HepG2 (cell line): ENCODE data around the gene ZCCHC3. TPM values are rescaled to one million over a fixed set of nuclear protein-coding genes. Genes with fewer than 3 reads are reported as not detected.
A peak's percentile ranks its signal among the peaks of the same experiment; 100 is the strongest.

Experiments
- ATF1 ChIP-seq: IDR thresholded peaks from 2 replicates; pipeline ENCODE4 v1.6.1; 2016; ENCODE audit warnings: mild to moderate bottlenecking, control low read depth
- BRCA1 ChIP-seq: sonication (generic); formaldehyde crosslinking; IDR thresholded peaks from 2 replicates; pipeline ENCODE4 v1.4.0; 2020; ENCODE audit warnings: missing genetic modification reagents
- CENPX ChIP-seq: sonication (generic); formaldehyde crosslinking; IDR thresholded peaks from 2 replicates; pipeline ENCODE4 v1.9.0; 2021; ENCODE audit warnings: mild to moderate bottlenecking, missing genetic modification reagents, moderate library complexity
- FIP1L1 ChIP-seq: fragments of 200-400 bp; formaldehyde crosslinking; IDR thresholded peaks from 2 replicates; pipeline ENCODE4 v1.6.1; 2018; ENCODE audit warnings: low read depth, mild to moderate bottlenecking, low read length, moderate library complexity, borderline replicate concordance; ENCODE audit not compliant: insufficient read depth
- HNRNPUL1 ChIP-seq: fragments of 200-400 bp; formaldehyde crosslinking; IDR thresholded peaks from 2 replicates; pipeline ENCODE4 v1.6.1; 2017; ENCODE audit warnings: low read depth, mild to moderate bottlenecking, low read length, moderate library complexity
- HOXA3 ChIP-seq: sonication (generic); formaldehyde crosslinking; IDR thresholded peaks from 2 replicates; pipeline ENCODE4 v1.5.0; 2020; ENCODE audit warnings: missing genetic modification reagents
- IKZF4 ChIP-seq: sonication (generic); formaldehyde crosslinking; IDR thresholded peaks from 2 replicates; pipeline ENCODE4 v1.5.1; 2020; ENCODE audit warnings: borderline replicate concordance, mild to moderate bottlenecking, low read depth, missing genetic modification reagents; ENCODE audit errors: not compliant biosample characterization
- KDM4B ChIP-seq: sonication (generic); formaldehyde crosslinking; IDR thresholded peaks from 2 replicates; pipeline ENCODE4 v1.4.0; 2020; ENCODE audit warnings: missing genetic modification reagents
- KLF16 ChIP-seq, 2 experiments: sonication (generic) in 1 of 2; formaldehyde crosslinking in 1 of 2; IDR thresholded peaks; 2 replicates each; pipeline versions ENCODE4 v1.6.1 to v1.8.0; 2016 to 2023; ENCODE audit warnings: missing genetic modification reagents in 2 of 2, missing compliant biosample characterization in 1 of 2
- MED13 ChIP-seq: sonication (generic); formaldehyde crosslinking; IDR thresholded peaks from 2 replicates; pipeline ENCODE4 v1.5.0; 2020; ENCODE audit warnings: missing genetic modification reagents
- MED8 ChIP-seq: sonication (generic); formaldehyde crosslinking; IDR thresholded peaks from 2 replicates; pipeline ENCODE4 v1.8.1; 2023; ENCODE audit warnings: mild to moderate bottlenecking, missing genetic modification reagents; ENCODE audit not compliant: insufficient replicate concordance
- NFE2 ChIP-seq: sonication (generic); formaldehyde crosslinking; IDR thresholded peaks from 2 replicates; pipeline ENCODE4 v1.4.0; 2020; ENCODE audit warnings: missing genetic modification reagents
- NR1H2 ChIP-seq: sonication (generic); formaldehyde crosslinking; IDR thresholded peaks from 2 replicates; pipeline ENCODE4 v1.8.1; 2022; ENCODE audit warnings: low read depth, missing genetic modification reagents, borderline replicate concordance
- POLR2A ChIP-seq, 2 experiments: IDR thresholded peaks; 2 replicates each; pipeline ENCODE4 v1.6.1; 2011; ENCODE audit warnings: low read depth in 2 of 2, low read length in 2 of 2, mild to moderate bottlenecking in 1 of 2, moderate library complexity in 1 of 2; ENCODE audit not compliant: insufficient read depth in 1 of 2
- RBFOX2 ChIP-seq: fragments of 200-400 bp; formaldehyde crosslinking; IDR thresholded peaks from 2 replicates; pipeline ENCODE4 v1.6.1; 2017; ENCODE audit warnings: low read depth, mild to moderate bottlenecking, low read length
- SKI ChIP-seq: fragments of 450-650 bp; IDR thresholded peaks from one replicate; pipeline ENCODE4 v1.6.1; 2018; ENCODE audit warnings: mild to moderate bottlenecking; ENCODE audit not compliant: partially characterized antibody
- SMARCC2 ChIP-seq: fragments of 450-650 bp; IDR thresholded peaks from 2 replicates; pipeline ENCODE4 v1.6.1; 2017; ENCODE audit warnings: antibody characterized with exemption, mild to moderate bottlenecking
- TMF1 ChIP-seq: sonication (generic); formaldehyde crosslinking; IDR thresholded peaks from 2 replicates; pipeline ENCODE4 v1.8.1; 2022; ENCODE audit warnings: low read depth, missing genetic modification reagents
- ZFX ChIP-seq: sonication (generic); formaldehyde crosslinking; IDR thresholded peaks from 2 replicates; pipeline ENCODE4 v1.4.0; 2020; ENCODE audit warnings: mild to moderate bottlenecking, low read depth, missing genetic modification reagents, moderate library complexity
- ZNF160 ChIP-seq: sonication (generic); formaldehyde crosslinking; IDR thresholded peaks from 2 replicates; pipeline ENCODE4 v1.8.0; 2022; ENCODE audit warnings: mild to moderate bottlenecking, inconsistent platforms, missing genetic modification reagents
- ZNF354B ChIP-seq: sonication (generic); formaldehyde crosslinking; IDR thresholded peaks from 2 replicates; pipeline ENCODE4 v1.8.0; 2022; ENCODE audit warnings: mild to moderate bottlenecking, missing genetic modification reagents
- ZNF609 ChIP-seq: sonication (generic); formaldehyde crosslinking; IDR thresholded peaks from 2 replicates; pipeline ENCODE4 v1.4.0; 2020; ENCODE audit warnings: mild to moderate bottlenecking, missing genetic modification reagents, borderline replicate concordance
- ZNF678 ChIP-seq: sonication (generic); formaldehyde crosslinking; IDR thresholded peaks from 2 replicates; pipeline ENCODE4 v1.4.0; 2020; ENCODE audit warnings: mild to moderate bottlenecking, missing genetic modification reagents
- ZNF770 ChIP-seq: sonication (generic); formaldehyde crosslinking; IDR thresholded peaks from 2 replicates; pipeline ENCODE4 v1.5.0; 2020; ENCODE audit warnings: mild to moderate bottlenecking, missing genetic modification reagents
- ZNF850 ChIP-seq: sonication (generic); formaldehyde crosslinking; conservative IDR thresholded peaks from 2 replicates; pipeline ENCODE4 v1.9.0; 2021; ENCODE audit warnings: mild to moderate bottlenecking, missing genetic modification reagents
- polyA plus RNA-seq, 8 experiments: library from polyadenylated mRNA; depleted of rRNA in 3 of 8; stranded (reverse) in 7 of 8; unstranded in 1 of 8; fragments of >200 nt; fragmentation: Illumina TruSeq in 4 of 8; extraction: Trizol in 4 of 8; gene quantifications; 2 replicates each; pipeline versions ENCODE4 v1.2.1 to v1.2.3, GENCODE V29; 2011 to 2016; ENCODE audit warnings: low read depth in 4 of 8, missing spikeins in 1 of 8, mixed read lengths in 1 of 8; ENCODE audit not compliant: insufficient read depth in 1 of 8
- total RNA-seq, 5 experiments: library from RNA; depleted of rRNA; stranded (reverse); fragments of >200 nt; fragmentation: Illumina TruSeq; extraction: Trizol; gene quantifications; 2 replicates each; pipeline ENCODE4 v1.2.3, GENCODE V29; 2016; ENCODE audit warnings: low read depth in 1 of 5

The ZCCHC3 gene
- total and polyA plus RNA-seq, 2 of the 13 experiments (the other 11 are each of a cell fraction or from before 2014, with no cell fraction given) = 46.6 to 63.0 TPM

DNA sequence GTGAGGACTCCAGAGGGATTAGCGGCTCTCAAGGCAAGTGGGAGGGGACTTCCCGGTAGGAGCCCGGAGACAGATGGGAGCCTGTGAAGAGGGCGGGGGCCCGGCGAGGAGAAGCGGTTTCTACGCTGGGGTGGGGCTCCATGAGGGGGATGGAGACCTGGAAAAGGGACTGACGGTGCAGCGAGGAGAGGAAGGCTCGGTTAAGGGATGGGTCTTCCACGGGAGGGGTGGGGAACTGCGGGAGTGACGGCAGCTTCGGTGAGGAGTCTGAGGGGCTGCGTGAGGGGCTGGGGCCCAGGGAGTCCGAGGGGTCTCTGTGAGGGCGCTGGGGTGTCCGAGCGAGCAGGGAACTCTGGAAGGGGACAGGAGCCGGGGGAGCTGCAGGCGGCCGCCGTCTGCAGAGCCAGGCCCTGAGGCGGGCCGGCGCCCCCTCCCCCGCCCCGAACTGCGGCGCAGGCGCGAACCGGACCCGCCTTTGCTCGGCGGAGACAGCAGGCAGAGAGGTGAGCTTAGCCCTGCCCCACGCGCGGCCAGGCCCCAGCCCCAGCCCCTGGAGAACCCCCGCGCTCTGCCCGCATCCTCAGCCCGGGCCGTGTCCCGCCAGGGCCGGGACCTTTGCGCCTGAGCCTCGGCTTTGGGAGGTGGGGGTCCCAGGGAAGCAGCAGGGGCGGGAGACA lies 49.4 kb downstream of the ZCCHC3 start, which contains the start of gene NRSN2 (continued):
- TF ChIP-seq ZNF609 (peak; percentile 37; the same call in 1 of the 2 replicates), RBFOX2 (peak; percentile 70), ZNF850 (CRISPR knock-in tag) (no peak), ZNF354B (CRISPR knock-in tag) (peak; percentile 51; the same call in 1 of the 2 replicates), ZNF160 (CRISPR knock-in tag) (no peak), HNRNPUL1 (no peak), MED8 (peak; percentile 16), KLF16 (CRISPR knock-in tag; IDR thresholded peaks at IDR 0.05) (peak in 1 of 2 experiments; percentile 77; a peak in 1 of 4 replicates), ZFX (CRISPR knock-in tag) (peak; percentile 74), NFE2 (no peak), ZNF770 (peak; percentile 66; the same call in 1 of the 2 replicates), MED13 (CRISPR knock-in tag) (peak; percentile 12; the same call in 1 of the 2 replicates), CENPX (CRISPR knock-in tag) (no peak), POLR2A (IDR thresholded peaks at IDR 0.05; ENCODE audit: insufficient read depth in 1 of 2, low read depth in 2 of 2, low read length in 2 of 2) (peak; percentile 37 to 78; a peak in 3 of 4 replicates), SKI (peak; percentile 14), KDM4B (CRISPR knock-in tag) (peak; percentile 52; the same call in 1 of the 2 replicates), SMARCC2 (no peak), BRCA1 (no peak), IKZF4 (CRISPR knock-in tag) (peak; percentile 27), ATF1 (CRISPR knock-in tag) (no peak), NR1H2 (CRISPR knock-in tag) (0 out of 2 replicates have a peak, but pooled peaks have one; percentile 46), HOXA3 (CRISPR knock-in tag) (peak; percentile 40; the same call in 1 of the 2 replicates), ZNF678 (CRISPR knock-in tag) (0 out of 2 replicates have a peak, but pooled peaks have one; percentile 39), FIP1L1 (no peak), TMF1 (no peak)
